Mucosa of rectum (tissue), 2 donors: ENCODE data around the gene MYOG.

ENCODE experiments used
- H3K27ac ChIP-seq, 2 donors: one replicate each; pipeline ENCODE4 v1.7.0; 2013; ENCODE audit warnings: inconsistent platforms in 2 of 2, low read depth in 2 of 2, low read length in 2 of 2
- H3K27me3 ChIP-seq, 2 donors: one replicate each; pipeline ENCODE4 v1.7.0; 2013; ENCODE audit warnings: low read length in 2 of 2; ENCODE audit not compliant: control insufficient read depth in 2 of 2, insufficient read depth in 2 of 2
- H3K36me3 ChIP-seq, 2 donors: one replicate each; pipeline ENCODE4 v1.7.0; 2013; ENCODE audit warnings: low read length in 2 of 2; ENCODE audit not compliant: control insufficient read depth in 2 of 2, insufficient read depth in 2 of 2
- H3K4me1 ChIP-seq, 2 donors: one replicate each; pipeline ENCODE4 v1.7.0; 2013; ENCODE audit warnings: low read length in 2 of 2, mild to moderate bottlenecking in 1 of 2; ENCODE audit not compliant: control insufficient read depth in 2 of 2, insufficient read depth in 2 of 2
- H3K4me3 ChIP-seq, 2 donors: one replicate each; pipeline ENCODE4 v1.7.0; 2013; ENCODE audit warnings: low read length in 2 of 2
- H3K9ac ChIP-seq, 2 donors: one replicate each; pipeline ENCODE4 v1.7.0; 2013; ENCODE audit warnings: low read length in 2 of 2, low read depth in 1 of 2, mild to moderate bottlenecking in 1 of 2
- H3K9me3 ChIP-seq, 2 donors: one replicate each; pipeline ENCODE4 v1.7.0; 2013; ENCODE audit warnings: low read length in 2 of 2; ENCODE audit not compliant: control insufficient read depth in 2 of 2
- donor health status: healthy.
- donor health status: Normal muscosa, but diverticular disease.

Gene MYOG

GRCh38 chr1:203033287-203033686 is 52.5 kb downstream of the MYOG start:
- no peak overlapping the region for H3K27ac ChIP-seq
- H3K9ac ChIP-seq, result no peak overlapping the region
- H3K4me1 ChIP-seq, result no peaks in the 10 kb centered on the region
- H3K27me3 ChIP-seq, result peaks cover 4 to 5% of the 10 kb centered on the region in 2 donors
- no peaks in the 10 kb centered on the region for H3K36me3 ChIP-seq
- no peak overlapping the region for H3K4me3 ChIP-seq
- H3K9me3 ChIP-seq, result no peaks in the 10 kb centered on the region
